Mucosa of rectum (tissue), 2 donors: ENCODE data around the gene MICAL3.

Experiments
- H3K27ac ChIP-seq, 2 donors: one replicate each; pipeline ENCODE4 v1.7.0; 2013; ENCODE audit warnings: inconsistent platforms in 2 of 2, low read depth in 2 of 2, low read length in 2 of 2
- H3K27me3 ChIP-seq, 2 donors: one replicate each; pipeline ENCODE4 v1.7.0; 2013; ENCODE audit warnings: low read length in 2 of 2; ENCODE audit not compliant: control insufficient read depth in 2 of 2, insufficient read depth in 2 of 2
- H3K36me3 ChIP-seq, 2 donors: one replicate each; pipeline ENCODE4 v1.7.0; 2013; ENCODE audit warnings: low read length in 2 of 2; ENCODE audit not compliant: control insufficient read depth in 2 of 2, insufficient read depth in 2 of 2
- H3K4me1 ChIP-seq, 2 donors: one replicate each; pipeline ENCODE4 v1.7.0; 2013; ENCODE audit warnings: low read length in 2 of 2, mild to moderate bottlenecking in 1 of 2; ENCODE audit not compliant: control insufficient read depth in 2 of 2, insufficient read depth in 2 of 2
- H3K4me3 ChIP-seq, 2 donors: one replicate each; pipeline ENCODE4 v1.7.0; 2013; ENCODE audit warnings: low read length in 2 of 2
- H3K9ac ChIP-seq, 2 donors: one replicate each; pipeline ENCODE4 v1.7.0; 2013; ENCODE audit warnings: low read length in 2 of 2, low read depth in 1 of 2, mild to moderate bottlenecking in 1 of 2
- H3K9me3 ChIP-seq, 2 donors: one replicate each; pipeline ENCODE4 v1.7.0; 2013; ENCODE audit warnings: low read length in 2 of 2; ENCODE audit not compliant: control insufficient read depth in 2 of 2
- donor health status: healthy.
- donor health status: Normal muscosa, but diverticular disease.

MICAL3 gene

GRCh38 chr22:17796695-17797094, 227.7 kb downstream of the MICAL3 start:
- no peak overlapping the region for H3K4me3 ChIP-seq
- H3K9me3 ChIP-seq: no peaks in the 10 kb centered on the region
- no peaks in the 10 kb centered on the region for H3K27me3 ChIP-seq
- no peak overlapping the region for H3K9ac ChIP-seq
- H3K4me1 ChIP-seq: no peaks in the 10 kb centered on the region
- H3K27ac ChIP-seq: no peak overlapping the region
- H3K36me3 ChIP-seq: peaks cover 14 to 18% of the 10 kb centered on the region in 2 donors

- H3K4me1 ChIP-seq: no peaks in the 10 kb centered on the region
- no peak overlapping the region for H3K9ac ChIP-seq
- no peak overlapping the region for H3K4me3 ChIP-seq
- peaks cover 17 to 21% of the 10 kb centered on the region in 2 donors for H3K36me3 ChIP-seq
- no peaks in the 10 kb centered on the region for H3K9me3 ChIP-seq
- H3K27ac ChIP-seq: no peak overlapping the region
- no peaks in the 10 kb centered on the region for H3K27me3 ChIP-seq
Observed at GRCh38 chr22:17795661-17796548, 228.5 kb downstream of the MICAL3 start.

GRCh38 chr22:17794726-17795542, 229.4 kb downstream of the MICAL3 start:
- no peak overlapping the region for H3K27ac ChIP-seq
- no peaks in the 10 kb centered on the region for H3K27me3 ChIP-seq
- peaks cover 27 to 31% of the 10 kb centered on the region in 2 donors for H3K36me3 ChIP-seq
- no peaks in the 10 kb centered on the region for H3K4me1 ChIP-seq
- H3K9me3 ChIP-seq: no peaks in the 10 kb centered on the region
- no peak overlapping the region for H3K9ac ChIP-seq
- no peak overlapping the region for H3K4me3 ChIP-seq

- Histone ChIP-seq H3K4me1 (no peaks in the 10 kb centered on the region), H3K27me3 (no peaks in the 10 kb centered on the region), H3K9me3 (no peaks in the 10 kb centered on the region), H3K9ac (no peak overlapping the region), H3K27ac (no peak overlapping the region), H3K4me3 (no peak overlapping the region), H3K36me3 (peaks cover 36 to 41% of the 10 kb centered on the region in 2 donors)
Observed at GRCh38 chr22:17792854-17793434, 231.4 kb downstream of the MICAL3 start.

GRCh38 chr22:17792299-17792698, 232.1 kb downstream of the MICAL3 start:
- H3K4me1 ChIP-seq: no peaks in the 10 kb centered on the region
- H3K9ac ChIP-seq: no peak overlapping the region
- H3K4me3 ChIP-seq: no peak overlapping the region
- peaks cover 36 to 41% of the 10 kb centered on the region in 2 donors for H3K36me3 ChIP-seq
- no peak overlapping the region for H3K27ac ChIP-seq
- H3K9me3 ChIP-seq: no peaks in the 10 kb centered on the region
- H3K27me3 ChIP-seq: no peaks in the 10 kb centered on the region

GRCh38 chr22:17791196-17791595, 233.2 kb downstream of the MICAL3 start:
- no peaks in the 10 kb centered on the region for H3K9me3 ChIP-seq

GRCh38 chr22:17789379-17790200, 234.8 kb downstream of the MICAL3 start:
- Histone ChIP-seq H3K27me3 (no peaks in the 10 kb centered on the region), H3K4me1 (peaks cover 5 to 11% of the 10 kb centered on the region in 2 donors), H3K27ac (no peak overlapping the region), H3K4me3 (no peak overlapping the region), H3K36me3 (peaks cover 26 to 29% of the 10 kb centered on the region in 2 donors), H3K9ac (no peak overlapping the region), H3K9me3 (no peaks in the 10 kb centered on the region)

More at GRCh38 chr22:17791196-17791595, 233.2 kb downstream of the MICAL3 start:
- H3K27ac ChIP-seq: no peak overlapping the region
- H3K4me3 ChIP-seq: no peak overlapping the region
- H3K36me3 ChIP-seq: peaks cover 36 to 38% of the 10 kb centered on the region in 2 donors
- no peaks in the 10 kb centered on the region for H3K27me3 ChIP-seq
- no peak overlapping the region for H3K9ac ChIP-seq
- H3K4me1 ChIP-seq: peaks cover 5 to 11% of the 10 kb centered on the region in 2 donors

- Histone ChIP-seq H3K27me3 (no peaks in the 10 kb centered on the region), H3K4me3 (no peak overlapping the region), H3K36me3 (peaks cover 22 to 25% of the 10 kb centered on the region in 2 donors), H3K4me1 (peaks cover 5 to 11% of the 10 kb centered on the region in 2 donors), H3K27ac (no peak overlapping the region), H3K9me3 (no peaks in the 10 kb centered on the region), H3K9ac (no peak overlapping the region)
Observed at GRCh38 chr22:17788528-17789378, 235.6 kb downstream of the MICAL3 start.
